Brain microvascular endothelial cell (primary cell): ENCODE results near the gene RRP1B.

ENCODE experiments used
- DNase-seq: peaks from one replicate; pipeline ENCODE4 v3.0.0-alpha.2; 2020
- H3K27ac ChIP-seq: fragments of 250-450 bp; sonication (Bioruptor Pico); 2 replicates; pipeline ENCODE4 v1.5.1; 2020; ENCODE audit warnings: mild to moderate bottlenecking, moderate library complexity
- H3K27me3 ChIP-seq: fragments of 250-450 bp; sonication (Bioruptor Pico); replicated peaks from 2 replicates; pipeline ENCODE4 v1.5.1; 2020; ENCODE audit warnings: mild to moderate bottlenecking
- H3K36me3 ChIP-seq: fragments of 250-450 bp; sonication (Bioruptor Pico); replicated peaks from 2 replicates; pipeline ENCODE4 v1.5.1; 2020; ENCODE audit warnings: mild to moderate bottlenecking
- H3K4me3 ChIP-seq: 2 replicates; pipeline ENCODE4 v1.5.1; 2011; ENCODE audit warnings: low read depth, mild to moderate bottlenecking, control low read depth, low read length, moderate library complexity
- CTCF ChIP-seq: IDR thresholded peaks from 2 replicates; pipeline ENCODE4 v1.5.1; 2011; ENCODE audit warnings: low read depth, mild to moderate bottlenecking, moderate library complexity, low read length, control low read depth, inconsistent platforms; ENCODE audit errors: missing control alignments
- in situ Hi-C: cut with HindIII; loops from 2 replicates; pipeline ENCODE4 v1.10.0; 2017; ENCODE audit warnings: low sequenced_read_pairs, low pct_ligation_motif_present

The RRP1B gene

GRCh38 chr21:43684424-43684823 is 25.1 kb downstream of the RRP1B start:
- Histone ChIP-seq H3K4me3 (no peak overlapping the region), H3K36me3 (peaks cover 66% of the 10 kb centered on the region), H3K27me3 (no peaks in the 10 kb centered on the region), H3K27ac (no peak overlapping the region)
- DNase-seq = no peak
- in situ Hi-C loops = no loop called here
- no peak for TF ChIP-seq CTCF

DNA sequence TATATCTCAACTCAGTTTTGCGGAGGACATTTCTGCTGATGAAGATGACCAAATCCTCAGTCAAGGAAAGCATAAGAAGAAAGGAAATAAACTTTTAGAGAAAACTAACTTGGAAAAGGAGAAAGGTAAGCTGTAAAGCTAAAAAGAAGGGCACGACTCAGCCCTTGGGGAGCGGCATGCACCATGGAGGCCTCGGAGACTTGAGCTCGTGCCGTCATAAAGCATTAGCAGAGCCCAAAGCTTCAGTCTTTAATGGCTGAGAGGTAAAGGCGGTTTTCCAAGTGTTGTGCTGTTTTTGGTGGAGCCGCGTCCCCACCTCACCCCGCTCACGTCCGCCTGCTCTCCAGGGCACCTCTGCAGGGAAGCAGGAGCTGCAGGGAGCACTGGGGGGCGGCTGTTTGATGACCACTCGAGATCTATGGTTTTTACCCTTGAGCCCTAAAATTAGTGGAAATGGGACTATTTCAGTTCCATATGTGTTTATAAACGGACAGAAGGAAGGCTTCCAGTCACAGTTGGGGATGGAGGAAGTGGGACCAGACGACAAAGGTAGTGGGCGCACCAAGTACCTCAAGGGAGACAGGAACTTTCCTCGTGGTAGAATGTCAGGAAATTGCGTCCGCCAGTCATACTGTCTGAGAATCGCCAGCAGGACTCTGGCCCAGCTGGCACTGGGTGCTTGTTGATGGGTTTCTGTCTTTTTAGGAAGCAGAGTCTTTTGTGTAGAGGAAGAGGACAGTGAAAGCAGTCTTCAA is 27.6 kb downstream of the RRP1B start:
- no peak for TF ChIP-seq CTCF
- DNase-seq = no peak
- Histone ChIP-seq H3K4me3 (no peak overlapping the region), H3K27me3 (no peaks in the 10 kb centered on the region), H3K27ac (no peak overlapping the region), H3K36me3 (peaks cover 78% of the 10 kb centered on the region)
- in situ Hi-C loops = no loop called here

- H3K36me3 ChIP-seq = peaks cover 82% of the 10 kb centered on the region
- no peak overlapping the region for H3K4me3 ChIP-seq
- no peak for DNase-seq
- no peak overlapping the region for H3K27ac ChIP-seq
- in situ Hi-C loops = no loop called here
- no peak for TF ChIP-seq CTCF
- H3K27me3 ChIP-seq = no peaks in the 10 kb centered on the region
Observed at GRCh38 chr21:43687566-43688399, 28.4 kb downstream of the RRP1B start.

DNA sequence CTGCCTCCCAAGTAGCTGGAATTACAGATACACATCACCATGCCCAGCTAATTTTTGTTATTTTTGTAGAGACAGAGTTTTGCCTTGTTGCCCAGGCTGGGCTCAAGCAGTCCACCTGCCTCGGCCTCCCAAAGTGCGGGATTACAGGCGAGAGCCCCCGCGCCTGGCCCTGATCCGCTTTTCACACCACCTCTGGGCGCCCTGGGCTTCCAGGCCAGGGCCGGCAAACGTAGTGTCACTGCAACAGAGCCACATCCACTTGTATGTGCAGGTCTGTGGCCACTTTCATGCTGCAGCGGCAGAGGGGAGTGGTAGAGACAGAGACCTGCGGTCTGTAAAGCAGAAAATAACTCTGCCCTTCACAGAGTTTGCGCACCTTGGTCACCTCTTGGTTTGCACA is 29.5 kb downstream of the RRP1B start:
- no peak for TF ChIP-seq CTCF
- Histone ChIP-seq H3K36me3 (peaks cover 83% of the 10 kb centered on the region), H3K4me3 (no peak overlapping the region), H3K27ac (no peak overlapping the region), H3K27me3 (no peaks in the 10 kb centered on the region)
- in situ Hi-C loops = no loop called here
- no peak for DNase-seq

- no peak for TF ChIP-seq CTCF
- DNase-seq = no peak
- H3K27me3 ChIP-seq = no peaks in the 10 kb centered on the region
- H3K27ac ChIP-seq = no peak overlapping the region
- in situ Hi-C loops = no loop called here
- H3K4me3 ChIP-seq = no peak overlapping the region
- H3K36me3 ChIP-seq = peaks cover 85% of the 10 kb centered on the region
Observed at GRCh38 chr21:43689556-43690337, 30.4 kb downstream of the RRP1B start.
